HL-60 (cell line): Measurements from ENCODE around the gene TRIB2.

Experiments
- POLR2AphosphoS5 ChIP-seq: IDR thresholded peaks from 2 replicates; pipeline ENCODE4 v1.6.1; 2012; ENCODE audit warnings: low read depth
- TF ChIP-seq, protein P1 (sequence below): IDR thresholded peaks from one replicate; pipeline ENCODE4 v1.5.1; 2011; ENCODE audit warnings: low read length, control low read depth, inconsistent platforms; ENCODE audit not compliant: insufficient read depth

DNA sequence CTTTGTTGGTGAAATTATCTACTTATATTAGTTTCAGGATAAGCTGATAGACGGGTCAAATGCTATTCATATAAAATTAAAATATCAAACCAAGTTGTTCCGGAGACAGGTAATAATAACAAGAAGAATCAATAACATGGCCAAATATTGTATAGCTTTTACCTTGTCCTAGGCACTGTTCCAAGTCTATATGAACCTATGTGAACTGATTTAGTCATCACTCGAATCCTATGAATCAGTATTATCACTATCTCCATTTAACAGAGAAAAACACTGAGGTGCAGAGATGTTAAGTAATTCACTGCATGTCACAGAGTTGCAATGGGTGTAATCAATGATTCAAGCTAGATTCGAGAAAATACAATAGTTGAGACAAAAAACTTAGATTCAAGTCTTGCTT is 40.0 kb upstream of the TRIB2 start:
- TF ChIP-seq, protein P1, sequence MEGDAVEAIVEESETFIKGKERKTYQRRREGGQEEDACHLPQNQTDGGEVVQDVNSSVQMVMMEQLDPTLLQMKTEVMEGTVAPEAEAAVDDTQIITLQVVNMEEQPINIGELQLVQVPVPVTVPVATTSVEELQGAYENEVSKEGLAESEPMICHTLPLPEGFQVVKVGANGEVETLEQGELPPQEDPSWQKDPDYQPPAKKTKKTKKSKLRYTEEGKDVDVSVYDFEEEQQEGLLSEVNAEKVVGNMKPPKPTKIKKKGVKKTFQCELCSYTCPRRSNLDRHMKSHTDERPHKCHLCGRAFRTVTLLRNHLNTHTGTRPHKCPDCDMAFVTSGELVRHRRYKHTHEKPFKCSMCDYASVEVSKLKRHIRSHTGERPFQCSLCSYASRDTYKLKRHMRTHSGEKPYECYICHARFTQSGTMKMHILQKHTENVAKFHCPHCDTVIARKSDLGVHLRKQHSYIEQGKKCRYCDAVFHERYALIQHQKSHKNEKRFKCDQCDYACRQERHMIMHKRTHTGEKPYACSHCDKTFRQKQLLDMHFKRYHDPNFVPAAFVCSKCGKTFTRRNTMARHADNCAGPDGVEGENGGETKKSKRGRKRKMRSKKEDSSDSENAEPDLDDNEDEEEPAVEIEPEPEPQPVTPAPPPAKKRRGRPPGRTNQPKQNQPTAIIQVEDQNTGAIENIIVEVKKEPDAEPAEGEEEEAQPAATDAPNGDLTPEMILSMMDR, result no peak
- no peak for TF ChIP-seq POLR2AphosphoS5
